ENCODE results near the gene MPHOSPH9. TPM values are rescaled to one million over a fixed set of nuclear protein-coding genes. Genes with fewer than 3 reads are reported as not detected.
"Not testable (repeated sequence)": the region's sequence is repeated elsewhere in the genome, so short reads cannot be mapped to it uniquely, and the experiment has no call there.

Gene MPHOSPH9
- polyA plus RNA-seq, 3 donors: 34.0 to 38.8 (median 38.6) TPM

DNA sequence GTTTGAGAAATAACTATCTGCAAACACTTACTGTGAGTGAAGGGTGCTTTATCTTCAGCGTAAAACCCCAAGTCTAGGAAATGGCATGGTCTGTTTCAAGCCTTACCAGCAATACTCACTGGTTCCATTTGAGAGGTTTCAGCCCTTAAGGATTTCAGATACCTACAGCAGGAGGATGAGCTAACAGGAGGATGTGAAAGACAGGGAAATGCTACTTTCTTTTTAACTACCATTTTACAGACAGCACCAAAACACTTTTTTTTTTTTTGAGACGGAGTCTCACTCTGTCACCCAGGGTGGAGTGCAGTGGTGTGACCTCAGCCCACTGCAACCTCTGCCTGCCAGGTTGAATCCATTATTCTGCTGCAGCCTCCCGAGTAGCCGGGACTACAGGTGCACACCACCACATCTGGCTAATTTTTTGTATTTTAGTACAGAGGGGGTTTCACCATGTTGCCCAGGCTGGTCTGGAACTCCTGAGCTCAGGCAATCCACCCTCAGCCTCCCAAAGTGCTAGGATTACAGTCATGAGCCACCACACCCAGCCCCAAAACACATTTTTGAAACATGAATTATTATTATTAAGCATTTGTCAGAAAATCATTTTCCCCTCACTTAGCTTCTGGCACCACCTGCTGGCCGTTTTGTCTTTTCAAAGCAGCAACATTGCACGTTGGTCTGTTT lies 4.8 kb upstream of the MPHOSPH9 start:
- no peak for DNase-seq (ENCODE audit: extremely low read depth in 1 of 11, low read depth in 9 of 11, low spot score in 4 of 11)

DNA sequence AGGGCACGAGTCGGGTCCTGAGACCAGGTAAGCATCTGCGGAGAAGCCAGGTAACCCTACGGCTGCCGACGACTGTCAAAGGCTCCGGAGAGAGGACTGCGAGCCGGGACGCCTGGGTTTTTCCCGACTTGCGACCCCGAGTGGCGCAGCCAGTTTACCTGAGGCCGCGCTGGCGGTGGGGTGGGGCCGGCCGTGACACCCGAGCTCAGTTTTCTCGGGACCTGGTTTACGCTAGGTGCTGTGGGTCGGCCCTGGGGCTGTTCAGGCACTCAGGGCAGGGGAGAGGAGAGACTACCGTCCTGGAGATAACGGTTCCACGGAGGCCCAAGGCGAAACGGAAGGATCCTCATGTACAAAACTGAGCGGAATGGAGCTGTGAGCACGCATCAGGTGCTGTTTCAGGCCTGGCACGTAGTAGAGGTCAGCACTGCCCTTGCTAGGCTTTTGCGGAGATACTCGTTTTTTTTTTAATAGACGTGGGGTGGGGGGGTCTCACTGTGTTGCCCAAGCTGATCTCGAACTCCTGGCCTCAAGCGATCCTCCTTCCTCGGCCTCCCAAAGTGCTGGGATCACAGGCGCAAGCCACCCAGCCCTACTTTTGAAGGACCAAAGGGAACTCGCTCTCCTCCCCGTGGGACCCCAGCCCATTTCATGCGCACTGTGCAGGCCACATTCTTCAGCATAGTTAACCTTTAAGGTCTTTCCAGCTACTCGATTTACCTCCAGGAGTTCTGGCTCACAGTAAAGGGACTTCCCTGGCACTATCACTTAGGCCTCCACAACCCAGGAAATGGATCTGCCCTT lies 766 bp upstream of the MPHOSPH9 start:
- no peak for DNase-seq (ENCODE audit: extremely low read depth in 1 of 11, low read depth in 9 of 11, low spot score in 4 of 11)

DNA sequence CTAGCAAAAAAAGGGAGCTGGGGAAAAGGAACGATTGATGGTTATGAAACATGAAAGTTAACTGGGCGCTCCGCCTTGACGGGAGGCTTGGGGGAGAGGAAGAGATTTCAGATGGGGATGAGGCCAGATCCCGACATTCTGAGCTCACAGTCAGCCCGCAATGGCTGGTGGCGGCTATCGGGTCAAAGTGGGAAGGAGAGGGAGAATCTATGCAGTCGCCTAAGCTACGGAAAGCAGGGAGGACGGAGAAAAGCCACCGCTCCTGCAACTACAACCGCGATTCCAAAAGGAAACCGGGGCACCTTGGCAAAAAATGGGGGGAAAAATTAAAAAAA lies 502 bp downstream of the MPHOSPH9 start:
- no peak for DNase-seq (ENCODE audit: extremely low read depth in 1 of 11, low read depth in 9 of 11, low spot score in 4 of 11)

DNA sequence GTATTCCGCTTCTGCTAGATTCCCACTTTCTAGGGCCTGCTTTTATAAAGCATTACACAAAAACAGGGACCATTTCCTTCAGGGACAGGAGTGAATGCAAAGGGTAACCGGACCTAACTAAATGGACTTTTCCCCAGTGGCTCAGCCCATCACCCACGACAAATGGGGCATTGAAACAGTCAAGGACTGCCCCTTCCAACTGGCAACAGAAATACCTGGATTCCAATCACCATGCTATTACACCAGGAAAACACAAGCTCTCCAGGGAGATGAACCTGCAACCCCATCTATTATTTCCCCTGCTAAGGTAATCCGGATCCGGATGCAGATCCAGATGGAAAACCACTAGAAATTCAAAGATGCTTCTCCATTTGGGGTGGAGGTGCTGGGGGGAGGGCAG lies 1.0 kb downstream of the MPHOSPH9 start:
- no peak for DNase-seq (ENCODE audit: extremely low read depth in 1 of 11, low read depth in 9 of 11, low spot score in 4 of 11)

DNA sequence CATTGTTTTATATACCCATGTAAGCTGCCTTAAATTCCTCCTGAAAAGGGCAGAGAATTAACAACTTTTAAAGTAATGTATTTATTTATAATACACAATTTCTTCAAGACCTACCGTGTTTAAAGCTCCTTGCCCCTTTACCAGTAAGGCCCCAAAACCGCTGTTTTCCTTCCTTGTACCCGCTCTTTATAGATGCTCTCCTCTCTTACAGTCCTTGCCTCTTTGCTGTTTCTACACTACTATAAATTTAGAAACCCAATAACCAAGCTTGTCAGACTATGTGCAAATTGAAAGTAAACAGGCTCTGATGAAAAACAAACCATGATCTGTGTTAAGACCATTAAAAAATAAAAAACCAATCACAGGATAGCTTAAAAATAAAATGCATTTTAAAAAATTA lies 3.9 kb downstream of the MPHOSPH9 start:
- no peak for DNase-seq (ENCODE audit: extremely low read depth in 1 of 11, low read depth in 9 of 11, low spot score in 4 of 11)

DNA sequence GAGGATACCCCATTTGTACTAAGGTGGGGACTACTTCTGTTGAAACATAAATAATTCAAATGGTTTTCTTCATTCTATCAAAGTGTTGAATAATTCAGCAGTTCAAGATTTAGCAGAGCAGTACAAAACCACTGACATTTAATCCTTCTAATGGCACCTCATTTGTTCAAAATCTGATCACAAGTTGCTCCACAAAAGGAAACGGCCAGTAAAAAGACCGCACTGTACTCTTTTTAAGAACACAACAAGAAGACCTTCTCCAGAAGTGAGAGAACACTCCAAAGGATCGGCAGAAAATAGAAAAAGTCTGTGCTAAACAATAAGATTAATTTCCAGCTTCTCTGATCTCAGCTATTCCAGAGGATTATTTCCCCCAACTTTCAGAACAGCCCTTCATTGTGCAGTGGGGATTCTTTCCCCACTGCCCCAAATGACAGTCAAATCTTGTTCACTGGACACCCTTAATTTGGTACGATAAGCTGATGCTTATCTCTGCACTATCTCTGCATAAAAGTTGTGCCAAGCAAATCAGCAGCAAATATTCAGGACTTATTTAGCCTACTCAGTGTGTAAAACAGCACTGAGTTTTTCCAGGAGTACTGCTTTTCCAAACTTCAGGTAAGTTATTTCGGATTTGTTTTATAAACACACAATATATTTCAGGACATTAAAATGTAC lies 5.2 kb downstream of the MPHOSPH9 start:
- DNase-seq (ENCODE audit: extremely low read depth in 1 of 11, low read depth in 9 of 11, low spot score in 4 of 11): no peak

DNA sequence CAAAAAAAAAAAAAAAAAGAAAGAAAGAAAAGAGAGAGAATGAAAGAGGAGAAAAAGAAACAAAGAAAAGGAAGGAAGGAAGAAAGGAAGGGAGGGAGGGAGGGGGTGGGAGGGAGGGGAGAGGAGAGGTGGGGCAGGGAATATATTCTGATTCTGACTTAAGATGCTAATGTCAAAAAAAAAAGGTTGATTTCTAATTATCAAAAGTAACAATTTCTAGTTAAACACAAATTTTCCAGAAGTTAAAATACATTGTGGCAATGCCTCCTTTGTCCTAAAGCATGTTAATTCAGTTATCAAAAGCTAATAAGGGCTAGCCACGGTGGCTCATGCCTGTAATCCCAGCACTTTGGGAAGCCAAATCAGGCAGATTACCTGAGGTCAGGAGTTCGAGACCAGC lies 7.5 kb downstream of the MPHOSPH9 start:
- no peak for DNase-seq (ENCODE audit: extremely low read depth in 1 of 11, low read depth in 9 of 11, low spot score in 4 of 11)

DNA sequence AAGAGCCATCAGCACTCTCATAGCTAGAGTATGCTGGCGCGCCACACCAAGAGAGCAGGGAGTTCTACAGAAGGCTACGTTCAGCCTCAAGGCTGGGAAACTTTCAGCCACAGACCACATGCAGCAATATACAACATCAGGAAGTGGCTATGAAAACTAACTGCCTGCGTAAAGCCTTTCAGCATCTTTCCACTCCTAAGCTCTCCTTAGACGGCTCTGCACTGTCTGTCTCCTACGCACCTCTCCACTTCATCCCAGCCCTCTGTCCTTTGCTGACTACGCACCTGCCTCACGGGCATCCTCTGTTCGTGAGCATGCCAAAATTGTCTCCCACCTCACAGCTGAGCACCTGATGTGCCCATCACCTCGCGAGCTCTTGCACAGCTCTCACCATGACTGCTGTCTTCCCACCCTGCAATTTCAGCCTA lies 9.7 kb downstream of the MPHOSPH9 start:
- DNase-seq (ENCODE audit: extremely low read depth in 1 of 11, low read depth in 9 of 11, low spot score in 4 of 11): no peak

DNA sequence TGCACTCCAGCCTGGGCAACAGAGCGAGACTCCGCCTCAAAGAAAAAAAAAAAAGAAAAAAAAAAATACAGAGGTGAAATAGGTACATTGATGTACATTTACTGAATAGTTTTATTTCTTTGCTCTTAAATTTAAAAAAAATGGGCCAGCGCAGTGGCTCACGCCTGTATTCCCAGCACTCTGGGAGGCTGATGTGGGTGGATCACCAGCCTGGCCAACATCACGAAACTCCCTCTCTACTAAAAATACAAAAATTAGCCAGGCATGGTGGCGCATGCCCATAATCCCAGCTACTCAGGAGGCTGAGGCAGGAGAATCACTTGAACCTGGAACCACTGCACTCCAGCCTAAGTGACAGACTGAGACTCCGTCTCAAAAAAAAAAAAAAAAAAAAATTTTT lies 25.1 kb downstream of the MPHOSPH9 start:
- not testable (repeated sequence) for DNase-seq (ENCODE audit: extremely low read depth in 1 of 11, low read depth in 9 of 11, low spot score in 4 of 11)

DNA sequence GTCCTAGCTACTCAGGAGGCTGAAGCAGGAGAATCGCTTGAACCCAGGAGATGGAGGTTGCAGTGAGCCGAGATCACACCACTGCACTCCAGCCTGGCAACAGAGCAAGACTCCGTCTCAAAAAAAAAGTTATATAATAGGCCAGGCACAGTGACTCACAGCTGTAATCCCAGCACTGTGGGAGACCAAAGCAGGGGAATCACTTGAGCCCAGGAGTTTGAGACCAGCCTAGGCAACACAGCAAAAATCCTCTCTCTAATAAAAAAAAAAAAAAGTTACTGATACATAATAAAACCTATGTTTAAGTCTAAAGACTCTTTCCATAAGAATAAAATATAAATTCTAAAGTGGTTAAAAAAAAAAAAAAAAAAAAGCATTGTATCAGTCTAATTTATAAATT lies 26.1 kb downstream of the MPHOSPH9 start:
- DNase-seq (ENCODE audit: extremely low read depth in 1 of 11, low read depth in 9 of 11, low spot score in 4 of 11): not testable (repeated sequence)

DNA sequence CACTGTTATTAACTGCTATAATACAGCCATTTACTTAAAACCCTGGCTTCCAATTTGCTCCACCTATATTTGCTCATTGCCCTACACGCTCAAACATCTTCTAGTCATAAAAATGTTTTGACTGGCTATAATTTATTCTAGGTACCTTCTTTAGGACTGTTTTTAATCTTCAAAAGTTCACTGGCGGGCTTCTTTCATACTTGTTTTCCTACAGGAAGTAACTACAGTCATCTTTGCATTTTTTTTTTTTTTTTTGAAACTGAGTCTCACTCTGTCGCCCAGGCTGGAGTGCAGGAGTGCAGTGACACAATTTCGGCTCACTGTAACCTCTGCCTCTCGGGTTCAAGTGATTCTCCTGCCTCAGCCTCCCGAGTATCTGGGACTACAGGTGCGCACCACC lies 32.5 kb downstream of the MPHOSPH9 start:
- no peak for DNase-seq (ENCODE audit: extremely low read depth in 1 of 11, low read depth in 9 of 11, low spot score in 4 of 11)

DNA sequence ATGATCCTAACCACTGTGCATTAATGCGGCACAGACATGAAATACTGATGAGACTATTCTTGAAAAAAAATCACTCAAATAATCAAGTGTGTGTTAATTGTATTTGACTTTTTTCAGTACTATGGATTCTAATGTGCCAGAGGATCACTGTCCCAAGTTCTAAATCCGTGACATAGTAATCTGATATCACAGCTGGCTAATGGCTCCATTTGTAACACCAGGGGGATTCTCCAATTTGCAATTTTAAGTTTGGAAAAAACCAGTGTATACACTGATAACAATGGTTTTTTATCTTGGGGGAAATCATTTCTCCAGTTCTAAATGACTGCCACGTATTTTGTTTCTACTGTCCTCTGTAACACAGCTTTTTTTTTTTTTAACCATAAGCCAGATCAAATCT lies 33.0 kb downstream of the MPHOSPH9 start:
- DNase-seq (ENCODE audit: extremely low read depth in 1 of 11, low read depth in 9 of 11, low spot score in 4 of 11): no peak

DNA sequence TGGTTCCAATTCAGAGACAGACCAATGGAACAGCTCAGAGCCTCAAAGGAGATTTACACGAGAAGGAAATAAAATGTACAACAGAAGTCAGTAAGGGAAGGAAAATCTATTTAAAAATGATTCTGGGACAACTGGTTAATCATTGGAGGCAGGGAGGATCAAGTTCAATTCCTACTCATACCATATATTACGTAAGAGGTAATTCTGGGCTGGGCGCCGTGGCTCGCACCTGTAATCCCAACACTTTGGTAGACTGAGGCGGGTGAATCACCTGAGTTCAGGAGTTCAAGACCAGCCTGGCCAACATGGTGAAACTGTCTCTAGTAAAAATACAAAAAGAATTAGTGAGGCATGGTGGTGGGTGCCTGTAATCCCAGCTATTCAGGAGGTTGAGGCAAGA lies 45.3 kb downstream of the MPHOSPH9 start:
- no peak for DNase-seq (ENCODE audit: extremely low read depth in 1 of 11, low read depth in 9 of 11, low spot score in 4 of 11)

DNA sequence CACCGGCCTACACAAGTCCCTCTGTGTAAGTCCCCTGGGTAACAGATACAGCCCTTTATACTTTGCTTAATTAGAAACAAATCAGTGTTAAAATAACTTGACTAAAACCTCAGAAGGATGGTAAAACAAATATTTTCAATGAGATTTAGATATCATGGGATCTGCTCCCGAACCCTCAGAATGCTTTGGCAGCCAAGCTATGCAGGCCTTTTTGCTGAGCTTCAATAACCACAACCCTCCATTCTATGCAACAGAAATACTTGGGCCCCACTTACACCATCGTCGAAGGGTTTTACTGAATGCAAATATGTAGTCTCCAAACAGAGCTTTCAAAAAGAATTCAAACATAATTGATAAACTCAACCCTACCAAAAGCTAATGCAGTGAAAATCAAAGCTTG lies 52.8 kb downstream of the MPHOSPH9 start:
- DNase-seq (ENCODE audit: extremely low read depth in 1 of 11, low read depth in 9 of 11, low spot score in 4 of 11): no peak

DNA sequence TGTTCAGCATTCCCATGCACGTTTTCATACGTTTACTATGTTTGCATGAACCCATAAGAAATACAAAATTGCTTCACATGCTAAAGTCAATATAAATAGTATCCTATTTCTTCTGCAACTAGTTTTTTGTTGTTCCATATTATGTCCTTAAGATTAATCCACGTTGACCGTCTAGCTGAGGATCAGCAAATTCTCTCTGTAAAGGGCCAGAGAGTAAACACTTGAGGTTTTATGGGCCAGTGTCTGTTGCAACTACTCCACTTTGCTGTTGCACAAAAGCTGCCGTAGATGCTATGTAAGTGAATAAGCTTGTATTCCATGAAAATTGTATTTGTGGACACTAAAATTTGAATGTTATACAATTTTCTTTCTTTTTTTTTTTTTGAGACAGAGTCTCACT lies 61.0 kb downstream of the MPHOSPH9 start:
- DNase-seq (ENCODE audit: extremely low read depth in 1 of 11, low read depth in 9 of 11, low spot score in 4 of 11): no peak

DNA sequence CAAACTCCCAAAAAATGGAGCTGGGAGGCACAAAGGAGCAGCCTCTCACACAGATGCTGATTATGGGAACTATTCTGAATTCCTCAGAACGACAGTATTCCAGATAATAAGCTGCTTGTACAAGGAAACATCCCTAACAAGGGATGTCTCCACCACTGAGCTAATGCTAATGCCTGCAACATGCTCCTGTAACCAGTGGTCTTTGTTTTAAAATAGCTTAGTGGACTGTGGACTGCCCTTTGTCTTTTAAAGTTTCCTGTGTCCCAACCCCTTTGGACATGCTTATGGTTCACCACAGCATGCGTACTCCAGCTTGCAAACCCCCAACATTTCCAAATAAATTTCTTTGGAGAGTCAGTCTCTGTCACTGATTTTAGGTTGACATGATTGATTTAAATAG lies 65.6 kb downstream of the MPHOSPH9 start:
- no peak for DNase-seq (ENCODE audit: extremely low read depth in 1 of 11, low read depth in 9 of 11, low spot score in 4 of 11)

DNA sequence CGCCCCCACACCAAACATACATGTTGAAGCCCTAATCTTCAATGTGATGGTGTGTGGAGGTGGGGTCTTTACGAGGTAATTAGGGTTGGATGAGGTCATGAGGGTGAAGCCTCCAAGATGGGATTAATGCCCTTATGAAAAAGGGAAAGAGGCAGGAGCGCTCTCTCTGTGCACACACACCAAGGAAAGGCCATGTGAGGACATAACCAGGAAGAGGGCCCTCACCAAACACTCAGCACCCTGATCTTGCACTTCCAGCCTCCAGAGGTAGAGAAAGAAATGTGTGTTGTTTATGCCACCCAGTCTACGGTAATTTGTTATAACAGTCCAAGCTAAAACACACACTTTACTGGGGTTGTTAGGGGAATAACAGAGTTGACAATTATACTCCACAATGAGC lies 67.4 kb downstream of the MPHOSPH9 start:
- no peak for DNase-seq (ENCODE audit: extremely low read depth in 1 of 11, low read depth in 9 of 11, low spot score in 4 of 11)

DNA sequence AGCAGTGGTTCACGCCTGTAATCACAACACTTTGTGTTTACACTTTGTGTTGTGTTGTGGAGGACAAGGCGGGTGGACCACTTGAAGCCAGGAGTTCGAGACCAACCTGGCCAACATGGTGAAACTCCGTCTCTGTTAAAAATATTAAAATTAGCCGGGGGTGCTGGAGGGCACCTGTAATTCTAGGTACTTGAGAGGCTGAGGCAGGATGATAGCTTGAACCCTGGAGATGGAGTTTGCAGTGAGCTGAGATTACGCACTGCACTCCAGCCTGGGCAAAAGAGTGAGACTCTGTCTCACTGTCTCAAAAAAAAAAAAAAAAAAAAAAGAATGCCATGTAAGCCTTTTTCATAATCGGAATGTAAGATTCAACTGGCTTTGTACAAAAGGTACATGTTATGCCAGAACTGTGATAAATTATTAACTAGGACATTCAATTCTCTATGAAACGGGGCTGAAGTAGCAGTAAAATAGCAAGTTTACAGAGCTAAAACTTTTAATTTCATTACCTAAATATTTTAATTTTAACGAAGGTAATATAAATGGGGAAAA lies 68.2 kb downstream of the MPHOSPH9 start:
- DNase-seq (ENCODE audit: extremely low read depth in 1 of 11, low read depth in 9 of 11, low spot score in 4 of 11): no peak

DNA sequence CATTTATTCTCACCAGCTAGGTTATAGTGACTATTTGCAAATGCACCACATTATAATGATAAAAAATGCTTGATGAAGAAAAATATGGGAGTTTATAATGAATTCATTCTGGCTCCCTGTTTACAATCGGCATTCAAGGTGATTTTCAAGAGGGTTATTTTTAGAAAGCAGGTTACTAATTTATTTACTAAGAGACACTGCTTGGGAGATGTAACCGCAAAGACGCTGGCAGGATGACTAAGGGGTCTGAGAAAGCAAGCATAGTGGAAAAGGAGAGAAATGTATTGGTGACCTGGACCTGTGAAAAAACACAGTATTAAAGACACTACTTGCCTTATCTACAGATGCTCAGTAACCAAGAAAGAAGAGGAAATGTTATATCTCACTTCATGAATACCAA lies 68.7 kb downstream of the MPHOSPH9 start:
- DNase-seq (ENCODE audit: extremely low read depth in 1 of 11, low read depth in 9 of 11, low spot score in 4 of 11): no peak

DNA sequence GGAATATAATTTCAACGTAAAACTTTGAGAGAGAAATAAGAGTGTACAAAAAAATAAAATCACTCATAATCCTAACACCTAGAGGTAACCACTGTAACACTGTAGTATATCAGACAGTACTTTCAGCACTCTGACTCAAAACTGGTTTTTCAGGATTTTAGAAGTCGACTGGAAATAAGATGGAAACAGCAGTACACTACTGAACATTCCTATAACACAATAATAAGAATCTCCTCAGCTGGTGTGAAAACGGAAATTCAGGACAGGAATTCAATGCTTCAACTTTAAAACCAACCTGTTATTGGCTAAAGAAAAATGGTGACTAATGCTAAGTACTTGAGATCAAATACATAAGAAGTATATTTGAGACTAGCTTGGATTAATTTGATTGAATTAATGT lies 69.7 kb downstream of the MPHOSPH9 start:
- peak in 1 of 11 donors; percentile 37 for DNase-seq (ENCODE audit: extremely low read depth in 1 of 11, low read depth in 9 of 11, low spot score in 4 of 11)

Measured in renal cortex interstitium (tissue), 11 donors.